Kidney (tissue), 22 donors: Measurements from ENCODE around the gene ALDH6A1. TPM values are rescaled to one million over a fixed set of nuclear protein-coding genes. Genes with fewer than 3 reads are reported as not detected.

ENCODE experiments used
- DNase-seq, 5 donors: peaks; one replicate each; pipeline ENCODE4 v3.0.0-alpha.2; 2013 to 2020
- FAIRE-seq: peaks from 2 replicates; lab custom pipeline; 2012; peaks lifted over from hg19 to GRCh38; lab: Jason Lieb, UNC
- H3K27ac ChIP-seq, 2 donors: one replicate each; pipeline ENCODE4 v1.7.0; 2013; ENCODE audit warnings: low read depth in 2 of 2, low read length in 2 of 2, inconsistent platforms in 1 of 2
- H3K27me3 ChIP-seq: one replicate; pipeline ENCODE4 v1.7.1; 2013; ENCODE audit warnings: low read length, inconsistent platforms; ENCODE audit not compliant: control insufficient read depth, insufficient read depth
- H3K36me3 ChIP-seq, 3 donors: one replicate each; pipeline versions ENCODE4 v1.7.0 to v1.7.1; 2013; ENCODE audit warnings: low read length in 3 of 3, control low read depth in 1 of 3, inconsistent platforms in 1 of 3; ENCODE audit not compliant: insufficient read depth in 3 of 3, control insufficient read depth in 2 of 3
- H3K4me1 ChIP-seq, 3 donors: one replicate each; pipeline versions ENCODE4 v1.7.0 to v1.7.1; 2013; ENCODE audit warnings: low read length in 3 of 3, inconsistent platforms in 1 of 3, low read depth in 1 of 3; ENCODE audit not compliant: control insufficient read depth in 2 of 3, insufficient read depth in 2 of 3
- H3K4me3 ChIP-seq, 3 donors: one replicate each; pipeline versions ENCODE4 v1.7.0 to v1.8.1; 2013; ENCODE audit warnings: low read length in 3 of 3, control low read depth in 1 of 3, inconsistent platforms in 1 of 3
- H3K9ac ChIP-seq, 3 donors: one replicate each; pipeline versions ENCODE4 v1.7.0 to v1.7.1; 2013; ENCODE audit warnings: low read length in 3 of 3, control low read depth in 1 of 3, inconsistent platforms in 1 of 3
- H3K9me3 ChIP-seq, 3 donors: one replicate each; pipeline versions ENCODE4 v1.7.0 to v1.7.1; 2013; ENCODE audit warnings: low read length in 3 of 3, control low read depth in 1 of 3, inconsistent platforms in 1 of 3; ENCODE audit not compliant: control insufficient read depth in 2 of 3, insufficient read depth in 1 of 3
- CTCF ChIP-seq: IDR thresholded peaks from 3 replicates; pipeline ENCODE4 v1.5.1; 2012; ENCODE audit warnings: mild to moderate bottlenecking, moderate library complexity, borderline replicate concordance; ENCODE audit not compliant: insufficient read depth; ENCODE audit errors: extremely low read depth
- intact Hi-C: fragments of 100-400 bp; cut with DNase I; formaldehyde crosslinking; loops from one replicate; pipeline ENCODE4 v1.11.1; 2022
- long read RNA-seq, 10 donors: library from polyadenylated mRNA in 1 of 10; unstranded in 1 of 10; transcript quantifications; one replicate each; pipeline ENCODE4 v2.0.0 and lab custom pipeline, GENCODE V29; 2021 to 2026
- polyA plus RNA-seq: library from polyadenylated mRNA; stranded (reverse); fragments of 350-450 nt; fragmentation: Illumina TruSeq; extraction: RNeasy Lipid Tissue Mini Kit (QIAGEN cat#74804); gene quantifications from one replicate; pipeline ENCODE4 v1.2.3, GENCODE V29; 2014; ENCODE audit warnings: low read depth, low replicate concordance; ENCODE audit not compliant: insufficient read depth
- total RNA-seq: library from RNA; stranded (reverse); fragmentation: NEBNext Ultra II Directional; extraction: Animal tissue kit (Norgen Biotek cat#: 25700); gene quantifications from one replicate; pipeline ENCODE4 v1.2.1, GENCODE V29; 2021
- donor health status: control.
- donor health status: control.
- donor health status: control.
- donor health status: control.
- donor health status: control.
- donor health status: DM: yes; HTN: yes; CAD: no.
- donor health status: Normal renal cell carcinoma (clear cell type).

ALDH6A1 gene
- total RNA-seq (34.1 TPM), polyA plus RNA-seq (102 TPM)
- long read RNA-seq, donor 1, full-length matches to known transcripts = 13 of 13 reads
- long read RNA-seq, donor 1, partial matches to known transcripts = 0 of 13 reads
- long read RNA-seq, donor 1, other reads (novel, unspliced or antisense) = 0 of 13 reads
- long read RNA-seq, donor 2, full-length matches to known transcripts = 29 of 34 reads
- long read RNA-seq, donor 2, partial matches to known transcripts = 5 of 34 reads
- long read RNA-seq, donor 2, other reads (novel, unspliced or antisense) = 0 of 34 reads
- long read RNA-seq, donor 3, full-length matches to known transcripts = 27 of 27 reads
- long read RNA-seq, donor 3, partial matches to known transcripts = 0 of 27 reads
- long read RNA-seq, donor 3, other reads (novel, unspliced or antisense) = 0 of 27 reads
- long read RNA-seq, donor 4, full-length matches to known transcripts = 24 of 24 reads
- long read RNA-seq, donor 4, partial matches to known transcripts = 0 of 24 reads
- long read RNA-seq, donor 4, other reads (novel, unspliced or antisense) = 0 of 24 reads
- long read RNA-seq, donor 5, full-length matches to known transcripts = 3 of 3 reads
- long read RNA-seq, donor 5, partial matches to known transcripts = 0 of 3 reads
- long read RNA-seq, donor 5, other reads (novel, unspliced or antisense) = 0 of 3 reads
- long read RNA-seq, donor 6, full-length matches to known transcripts = 14 of 19 reads
- long read RNA-seq, donor 6, partial matches to known transcripts = 5 of 19 reads
- long read RNA-seq, donor 6, other reads (novel, unspliced or antisense) = 0 of 19 reads
- long read RNA-seq, donor 7, full-length matches to known transcripts = 21 of 35 reads
- long read RNA-seq, donor 7, partial matches to known transcripts = 3 of 35 reads
- long read RNA-seq, donor 7, other reads (novel, unspliced or antisense) = 11 of 35 reads
- long read RNA-seq, donor 8, full-length matches to known transcripts = 7 of 7 reads
- long read RNA-seq, donor 8, partial matches to known transcripts = 0 of 7 reads
- long read RNA-seq, donor 8, other reads (novel, unspliced or antisense) = 0 of 7 reads
- long read RNA-seq, donor 9, full-length matches to known transcripts = 9 of 9 reads
- long read RNA-seq, donor 9, partial matches to known transcripts = 0 of 9 reads
- long read RNA-seq, donor 9, other reads (novel, unspliced or antisense) = 0 of 9 reads
- long read RNA-seq, donor 10, full-length matches to known transcripts = 15 of 15 reads
- long read RNA-seq, donor 10, partial matches to known transcripts = 0 of 15 reads
- long read RNA-seq, donor 10, other reads (novel, unspliced or antisense) = 0 of 15 reads

GRCh38 chr14:74084277-74085046 lies at the start of gene ALDH6A1, which contains the start of gene LIN52:
ALDH6A1 (minus strand) TSS chr14:74084453; CDS start chr14:74084394, 59 bp downstream.
LIN52 (plus strand) TSS chr14:74084956; CDS start chr14:74084975, 19 bp downstream.
- Histone ChIP-seq H3K4me1 (peaks cover 0 to 19% (median 15%) of the 10 kb centered on the region in 3 donors), H3K27me3 (no peaks in the 10 kb centered on the region), H3K4me3 (peak within 1 kb of the TSS; percentile 91 to 98 (median 98)), H3K36me3 (no peaks in the 10 kb centered on the region), H3K27ac (peak within 1 kb of the TSS; percentile 91 to 97), H3K9me3 (no peaks in the 10 kb centered on the region), H3K9ac (peak within 1 kb of the TSS; percentile 85 to 95 (median 95))
- DNase-seq (peak; percentile 100), FAIRE-seq (peak; percentile 99)
- intact Hi-C loops = no loop called here
- TF ChIP-seq CTCF = no peak

- no peak for TF ChIP-seq CTCF
- no peak overlapping the region for H3K9ac ChIP-seq
- H3K36me3 ChIP-seq = peaks cover 0 to 3% (median 0%) of the 10 kb centered on the region in 3 donors
- no peak overlapping the region for H3K4me3 ChIP-seq
- no peak overlapping the region for H3K27ac ChIP-seq
- DNase-seq = no peak
- intact Hi-C loops = no loop called here
- no peaks in the 10 kb centered on the region for H3K4me1 ChIP-seq
- H3K27me3 ChIP-seq = no peaks in the 10 kb centered on the region
- no peaks in the 10 kb centered on the region for H3K9me3 ChIP-seq
- no peak for FAIRE-seq
These were observed 43.4 kb upstream of the ALDH6A1 start for GRCh38 chr14:74127634-74128033.
